Measurements from ENCODE around the gene TM4SF5. TPM values are rescaled to one million over a fixed set of nuclear protein-coding genes. Genes with fewer than 3 reads are reported as not detected.

The TM4SF5 gene
- total RNA-seq, 1 experiment from 2014 or later: not detected

- Histone ChIP-seq H3K27me3 (ENCODE audit: insufficient read depth, low read length) (no peaks in the 10 kb centered on the region), H3K9ac (ENCODE audit: low read length) (no peak overlapping the region), H4K20me1 (ENCODE audit: insufficient read depth) (no peaks in the 10 kb centered on the region), H3K79me2 (ENCODE audit: insufficient read depth, low read length) (no peaks in the 10 kb centered on the region), H3K4me3 (replicated peaks in 1 of 2; ENCODE audit: low read depth in 1 of 2, low read length in 2 of 2) (no peak overlapping the region), H3K9me3 (ENCODE audit: control insufficient read depth in 1 of 2, insufficient read depth in 1 of 2, low read depth in 1 of 2, low read length in 2 of 2) (no peaks in the 10 kb centered on the region), H3K27ac (ENCODE audit: low read depth, low read length) (no peak overlapping the region), H2AFZ (ENCODE audit: low read depth, low read length, poor library complexity, severe bottlenecking) (no peak overlapping the region), H3K4me1 (ENCODE audit: control insufficient read depth in 1 of 2, insufficient read depth in 2 of 2, low read length in 2 of 2) (no peaks in the 10 kb centered on the region), H3K4me2 (ENCODE audit: low read length) (no peak overlapping the region), H3K9me2 (ENCODE audit: insufficient read depth) (no peaks in the 10 kb centered on the region), H3K36me3 (ENCODE audit: control insufficient read depth in 1 of 2, insufficient read depth in 2 of 2, low read length in 2 of 2) (no peaks in the 10 kb centered on the region)
- RAD21 ChIA-PET (ENCODE audit: low non-redundant PET in 1 of 2, low total read pairs in 2 of 2, uncharacterized antibody in 2 of 2, unreplicated experiment in 2 of 2): no interaction called here
- intact Hi-C loops (cut with micrococcal nuclease): no loop called here
- TF ChIP-seq EZH2phosphoT487 (IDR thresholded peaks at IDR 0.05; ENCODE audit: borderline replicate concordance) (no peak), FOSL1 (IDR thresholded peaks at IDR 0.05; ENCODE audit: low read depth) (no peak), SIN3A (IDR thresholded peaks at IDR 0.05; ENCODE audit: low read depth) (no peak), MAX (IDR thresholded peaks at IDR 0.05) (no peak), EZH2 (IDR thresholded peaks at IDR 0.05) (no peak), ZBTB33 (IDR thresholded peaks at IDR 0.05; ENCODE audit: extremely low read depth, insufficient replicate concordance, low read length) (no peak), JUND (IDR thresholded peaks at IDR 0.05) (no peak), POLR2A (IDR thresholded peaks at IDR 0.05; ENCODE audit: borderline replicate concordance, extremely low read depth, insufficient read depth, insufficient read length) (no peak), ATF3 (IDR thresholded peaks at IDR 0.05) (no peak), TCF7L2 (IDR thresholded peaks at IDR 0.05; ENCODE audit: borderline replicate concordance, extremely low read depth, insufficient read depth, insufficient read length) (no peak), EGR1 (IDR thresholded peaks at IDR 0.05; ENCODE audit: low read depth) (no peak), YY1 (IDR thresholded peaks at IDR 0.05; ENCODE audit: extremely low read depth, insufficient replicate concordance, low read depth, low read length) (no peak), SP1 (IDR thresholded peaks at IDR 0.05; ENCODE audit: low read depth) (no peak), RAD21 (IDR thresholded peaks at IDR 0.05; ENCODE audit: low read depth) (no peak), CBX3 (IDR thresholded peaks at IDR 0.05; ENCODE audit: low read depth) (no peak), CTCF (IDR thresholded peaks at IDR 0.05 in 2 of 3, conservative IDR thresholded peaks at IDR 0.05 in 1 of 3; ENCODE audit: borderline replicate concordance in 1 of 3, insufficient read depth in 1 of 3, low read depth in 2 of 3, low read length in 2 of 3) (no peak), SRF (IDR thresholded peaks at IDR 0.05; ENCODE audit: low read depth) (no peak), REST (IDR thresholded peaks at IDR 0.05; ENCODE audit: low read depth) (no peak)
- CTCF ChIA-PET: no interaction called here
- POLR2A ChIA-PET: no interaction called here
- BruUV-seq (replicated peaks): no TSS peak
- DNase-seq (ENCODE audit: low read depth, low spot score) (no peak), ATAC-seq (no peak)
Observed at GRCh38 chr17:4747847-4748246, 23.8 kb upstream of the TM4SF5 start.
